Mucosa of descending colon (tissue), 3 donors: Measurements from ENCODE around the gene GBP3. TPM values are rescaled to one million over a fixed set of nuclear protein-coding genes. Genes with fewer than 3 reads are reported as not detected.
A peak's percentile ranks its signal among the peaks of the same experiment; 100 is the strongest.
"Not testable (repeated sequence)": the region's sequence is repeated elsewhere in the genome, so short reads cannot be mapped to it uniquely, and the experiment has no call there.

Experiments
- ATAC-seq: fragments of 200-7000 bp; cut with Tn5 transposase; one replicate; pipeline ENCODE4 v1.9.1; 2020; ENCODE audit warnings: mild to moderate bottlenecking, moderate library complexity
- DNase-seq, 3 donors: peaks; one replicate each; pipeline ENCODE4 v3.0.0-alpha.2; 2020
- H3K36me3 ChIP-seq: fragments of 200-600 bp; one replicate; pipeline ENCODE4 v1.8.0; 2021; ENCODE audit warnings: low read depth, mild to moderate bottlenecking
- H3K4me1 ChIP-seq: fragments of 200-600 bp; one replicate; pipeline ENCODE4 v1.8.0; 2021; ENCODE audit warnings: low read depth, mild to moderate bottlenecking
- H3K4me3 ChIP-seq: fragments of 200-600 bp; one replicate; pipeline ENCODE4 v1.8.0; 2021; ENCODE audit warnings: mild to moderate bottlenecking
- H3K9me3 ChIP-seq: fragments of 200-600 bp; one replicate; pipeline ENCODE4 v1.8.0; 2021; ENCODE audit warnings: mild to moderate bottlenecking
- intact Hi-C, 2 donors: fragments of 100-400 bp; cut with DNase I in 1 of 2; cut with micrococcal nuclease in 1 of 2; formaldehyde crosslinking; loops; one replicate each; pipeline versions ENCODE4 v1.11.0 to v1.11.1; 2022; cut with DNase I, micrococcal nuclease
- total RNA-seq, 3 donors: library from RNA; stranded (reverse); fragmentation: NEBNext Ultra II Directional in 2 of 3; extraction: Animal tissue kit (Norgen Biotek cat#: 25700) in 2 of 3; gene quantifications; one replicate each; pipeline versions ENCODE4 v1.2.1 to v1.2.4, GENCODE V29; 2021 to 2023
- TF ChIP-seq, protein P1 (sequence below): fragments of 200-600 bp; IDR thresholded peaks from one replicate; pipeline ENCODE4 v1.8.0; 2022; ENCODE audit warnings: antibody characterized with exemption, mild to moderate bottlenecking
- donor health status: DM: no; HTN: no; CAD: no; lungs with moderate emphysema.
- donor health status: DM: no; HTN: no; CAD: no.
- donor health status: DM: no; HTN: yes; CAD: no.

The GBP3 gene
- total RNA-seq, 3 donors from 2014 or later, result 48.4 to 176 (median 60.4) TPM

DNA sequence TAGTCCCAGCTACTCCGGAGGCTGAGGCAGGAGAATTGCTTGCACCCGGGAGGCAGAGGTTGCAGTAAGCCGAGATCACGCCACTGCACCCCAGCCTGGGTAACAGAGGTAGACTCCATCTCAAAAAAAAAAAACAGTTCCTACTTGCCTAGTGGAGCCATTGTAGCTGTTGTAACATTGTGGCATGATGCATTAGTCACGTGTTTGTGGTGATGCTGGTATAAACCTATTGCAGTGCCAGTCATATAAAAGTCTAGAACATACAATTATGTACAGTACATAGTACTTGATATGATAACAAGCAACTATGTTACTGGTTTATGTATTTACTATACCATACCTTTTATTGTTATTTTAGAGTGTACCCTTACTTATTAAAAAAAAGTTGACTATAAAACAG, 46.4 kb downstream of the GBP3 start:
- Histone ChIP-seq H3K9me3 (no peaks in the 10 kb centered on the region), H3K4me3 (no peak overlapping the region), H3K36me3 (no peaks in the 10 kb centered on the region), H3K4me1 (peaks cover 16% of the 10 kb centered on the region)
- TF ChIP-seq, protein P1, sequence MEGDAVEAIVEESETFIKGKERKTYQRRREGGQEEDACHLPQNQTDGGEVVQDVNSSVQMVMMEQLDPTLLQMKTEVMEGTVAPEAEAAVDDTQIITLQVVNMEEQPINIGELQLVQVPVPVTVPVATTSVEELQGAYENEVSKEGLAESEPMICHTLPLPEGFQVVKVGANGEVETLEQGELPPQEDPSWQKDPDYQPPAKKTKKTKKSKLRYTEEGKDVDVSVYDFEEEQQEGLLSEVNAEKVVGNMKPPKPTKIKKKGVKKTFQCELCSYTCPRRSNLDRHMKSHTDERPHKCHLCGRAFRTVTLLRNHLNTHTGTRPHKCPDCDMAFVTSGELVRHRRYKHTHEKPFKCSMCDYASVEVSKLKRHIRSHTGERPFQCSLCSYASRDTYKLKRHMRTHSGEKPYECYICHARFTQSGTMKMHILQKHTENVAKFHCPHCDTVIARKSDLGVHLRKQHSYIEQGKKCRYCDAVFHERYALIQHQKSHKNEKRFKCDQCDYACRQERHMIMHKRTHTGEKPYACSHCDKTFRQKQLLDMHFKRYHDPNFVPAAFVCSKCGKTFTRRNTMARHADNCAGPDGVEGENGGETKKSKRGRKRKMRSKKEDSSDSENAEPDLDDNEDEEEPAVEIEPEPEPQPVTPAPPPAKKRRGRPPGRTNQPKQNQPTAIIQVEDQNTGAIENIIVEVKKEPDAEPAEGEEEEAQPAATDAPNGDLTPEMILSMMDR, result no peak
- intact Hi-C loops, result no loop called here
- no peak for ATAC-seq
- DNase-seq, result no peak

DNA sequence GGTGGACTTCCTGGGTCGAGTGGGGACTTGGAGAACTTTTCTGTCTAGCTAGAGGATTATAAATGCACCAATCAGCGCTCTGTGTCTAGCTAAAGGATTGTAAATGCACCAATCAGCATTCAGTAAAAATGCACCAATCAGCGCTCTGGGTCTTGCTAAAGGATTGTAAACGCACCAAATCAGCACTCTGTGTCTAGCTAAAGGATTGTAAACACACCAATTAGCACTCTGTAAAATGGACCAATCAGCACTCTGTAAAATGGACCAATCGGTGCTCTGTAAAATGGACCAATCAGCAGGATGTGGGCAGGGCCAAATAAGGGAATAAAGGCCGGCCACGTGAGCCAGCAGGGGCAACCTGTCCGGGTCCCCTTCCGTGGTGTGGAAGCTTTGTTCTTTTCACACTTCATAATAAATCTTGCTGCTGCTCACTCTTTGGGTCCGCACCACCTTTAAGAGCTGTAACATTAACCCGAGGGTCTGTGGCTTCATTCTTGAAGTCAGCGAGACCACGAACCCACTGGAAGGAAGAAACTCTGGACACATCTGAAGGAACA, 48.0 kb downstream of the GBP3 start:
- intact Hi-C loops, ATAC-seq, H3K4me3 ChIP-seq, H3K36me3 ChIP-seq, DNase-seq, H3K9me3 ChIP-seq, H3K4me1 ChIP-seq: not testable (repeated sequence)

DNA sequence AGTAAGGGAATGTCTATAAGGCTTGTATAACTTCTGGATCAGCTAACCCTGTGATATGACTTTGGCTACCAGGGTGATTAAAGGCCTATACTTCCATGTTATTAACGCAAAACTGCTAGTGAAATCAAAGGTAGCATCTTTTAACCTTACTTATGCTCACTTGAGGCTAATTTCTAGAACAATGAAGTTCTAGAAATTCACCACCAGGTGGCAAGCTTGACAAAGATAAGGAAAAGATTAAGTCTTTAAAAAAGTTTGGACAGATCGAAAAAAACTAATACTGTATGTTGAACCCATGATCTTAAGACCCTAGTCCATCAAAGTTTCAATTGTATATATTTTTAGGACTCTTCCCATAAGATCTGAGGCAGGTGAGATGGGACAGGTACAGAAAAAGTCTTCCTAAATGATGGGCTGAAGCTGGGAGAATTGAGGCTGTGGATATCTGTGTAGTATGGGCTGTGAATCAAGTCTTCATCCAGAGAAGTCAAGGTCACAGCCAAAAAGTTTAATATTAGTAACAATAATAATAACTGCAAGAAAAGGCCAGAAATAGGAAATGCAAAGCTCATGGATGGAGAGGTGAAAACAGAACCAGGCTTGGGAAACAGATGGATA, 49.0 kb downstream of the GBP3 start:
- H3K9me3 ChIP-seq, result no peaks in the 10 kb centered on the region
- no peaks in the 10 kb centered on the region for H3K36me3 ChIP-seq
- intact Hi-C loops, result no loop called here
- ATAC-seq (no peak), DNase-seq (peak in 1 of 3 donors; percentile 22)
- no peak overlapping the region for H3K4me3 ChIP-seq
- TF ChIP-seq, protein P1, result peak; percentile 33
- peaks cover 3% of the 10 kb centered on the region for H3K4me1 ChIP-seq

DNA sequence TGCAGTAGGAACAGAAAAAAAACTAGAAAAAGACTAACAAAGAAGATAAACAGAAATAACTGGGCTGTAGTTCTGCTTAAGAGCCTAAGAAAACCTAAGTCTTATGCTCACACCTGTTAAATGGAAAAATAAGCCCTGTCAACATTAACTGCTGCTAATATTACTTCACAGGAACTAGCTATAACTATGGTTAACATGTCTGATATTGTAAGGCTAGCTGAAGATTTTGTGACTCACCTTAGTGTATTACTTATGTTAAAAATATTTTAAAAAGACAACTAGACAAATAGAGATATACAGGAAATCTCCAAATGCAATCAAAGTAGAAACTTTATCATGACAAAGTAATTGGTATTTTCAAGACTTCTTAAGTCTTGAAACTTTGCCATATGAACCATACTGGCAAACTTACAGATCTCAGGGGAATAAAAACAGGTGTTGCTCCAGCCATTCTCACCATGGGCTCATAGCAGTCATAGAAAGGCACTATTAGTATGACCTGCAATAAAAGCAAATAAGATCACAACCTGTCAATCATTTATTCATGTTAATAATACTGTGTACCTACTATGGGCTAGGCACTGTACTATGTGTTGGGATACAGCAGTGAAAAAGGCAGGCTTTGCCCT, 60.9 kb downstream of the GBP3 start:
- Histone ChIP-seq H3K4me1 (no peaks in the 10 kb centered on the region), H3K9me3 (no peaks in the 10 kb centered on the region), H3K4me3 (no peak overlapping the region), H3K36me3 (no peaks in the 10 kb centered on the region)
- TF ChIP-seq, protein P1, result no peak
- intact Hi-C loops, result no loop called here
- DNase-seq, result no peak
- no peak for ATAC-seq

DNA sequence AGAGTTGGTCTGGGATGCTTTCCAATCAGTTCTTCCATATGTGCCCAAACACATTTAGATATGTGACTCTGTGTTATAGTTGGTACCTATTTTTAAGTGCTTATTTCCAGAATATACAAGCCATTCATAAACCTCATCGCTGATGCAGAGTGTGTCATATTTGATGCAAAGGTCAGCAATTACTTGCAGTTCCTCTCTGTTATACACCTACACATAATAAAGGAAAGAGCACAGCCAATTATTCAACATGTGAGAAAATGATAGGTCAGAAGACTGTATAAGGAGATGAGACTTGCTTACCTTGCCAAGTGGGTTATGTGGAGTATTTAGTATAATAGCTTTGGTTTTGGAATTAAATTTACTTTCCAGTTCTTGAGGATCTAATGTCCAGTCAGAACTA, 61.6 kb downstream of the GBP3 start:
- Histone ChIP-seq H3K4me3 (no peak overlapping the region), H3K36me3 (no peaks in the 10 kb centered on the region), H3K4me1 (no peaks in the 10 kb centered on the region), H3K9me3 (no peaks in the 10 kb centered on the region)
- ATAC-seq (no peak), DNase-seq (no peak)
- intact Hi-C loops, result no loop called here
- TF ChIP-seq, protein P1, result no peak

Other genes starting within 250 kb of the GBP3 start
- gene GTF2B, start 131.3 kb downstream of the GBP3 start, total RNA-seq, result 10 to 100 TPM; 25.0 to 27.8 (median 27.3) TPM
- gene KYAT3, start 30.2 kb downstream of the GBP3 start, total RNA-seq, result 10 to 100 TPM; 15.3 to 34.3 (median 23.8) TPM
- gene RBMXL1, start 30.2 kb downstream of the GBP3 start, total RNA-seq, result 10 to 100 TPM; 11.8 to 14.0 (median 11.9) TPM
- 10 to 100 TPM; 12.9 to 39.0 (median 25.5) TPM for gene GBP1, start 42.3 kb upstream of the GBP3 start, total RNA-seq
- 100 to 1,000 TPM in 1 of 3 donors, 10 to 100 TPM in 2; 65.4 to 128 (median 68.9) TPM for gene GBP2, start 103.2 kb upstream of the GBP3 start, total RNA-seq
- under 1 TPM in 1 of 3 donors, not detected in 2; 0.12 TPM for gene GBP7, start 153.1 kb upstream of the GBP3 start, total RNA-seq
- gene GBP4, start 176.1 kb upstream of the GBP3 start, total RNA-seq, result 1 to 10 TPM; 2.6 to 7.9 (median 7.5) TPM
- 1 to 10 TPM; 2.1 to 7.3 (median 3.3) TPM for gene GBP5, start 250.0 kb upstream of the GBP3 start, total RNA-seq